GM21786 (cell line): ENCODE results near the gene BEGAIN.

Source experiments
- ATAC-seq: cut with Tn5 transposase; IDR thresholded peaks from one replicate; pipeline ENCODE4 v1.9.1; 2021; ENCODE audit not compliant: unreplicated experiment

Gene BEGAIN, protein sequence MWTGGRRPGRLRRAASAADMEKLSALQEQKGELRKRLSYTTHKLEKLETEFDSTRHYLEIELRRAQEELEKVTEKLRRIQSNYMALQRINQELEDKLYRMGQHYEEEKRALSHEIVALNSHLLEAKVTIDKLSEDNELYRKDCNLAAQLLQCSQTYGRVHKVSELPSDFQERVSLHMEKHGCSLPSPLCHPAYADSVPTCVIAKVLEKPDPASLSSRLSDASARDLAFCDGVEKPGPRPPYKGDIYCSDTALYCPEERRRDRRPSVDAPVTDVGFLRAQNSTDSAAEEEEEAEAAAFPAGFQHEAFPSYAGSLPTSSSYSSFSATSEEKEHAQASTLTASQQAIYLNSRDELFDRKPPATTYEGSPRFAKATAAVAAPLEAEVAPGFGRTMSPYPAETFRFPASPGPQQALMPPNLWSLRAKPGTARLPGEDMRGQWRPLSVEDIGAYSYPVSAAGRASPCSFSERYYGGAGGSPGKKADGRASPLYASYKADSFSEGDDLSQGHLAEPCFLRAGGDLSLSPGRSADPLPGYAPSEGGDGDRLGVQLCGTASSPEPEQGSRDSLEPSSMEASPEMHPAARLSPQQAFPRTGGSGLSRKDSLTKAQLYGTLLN

DNA sequence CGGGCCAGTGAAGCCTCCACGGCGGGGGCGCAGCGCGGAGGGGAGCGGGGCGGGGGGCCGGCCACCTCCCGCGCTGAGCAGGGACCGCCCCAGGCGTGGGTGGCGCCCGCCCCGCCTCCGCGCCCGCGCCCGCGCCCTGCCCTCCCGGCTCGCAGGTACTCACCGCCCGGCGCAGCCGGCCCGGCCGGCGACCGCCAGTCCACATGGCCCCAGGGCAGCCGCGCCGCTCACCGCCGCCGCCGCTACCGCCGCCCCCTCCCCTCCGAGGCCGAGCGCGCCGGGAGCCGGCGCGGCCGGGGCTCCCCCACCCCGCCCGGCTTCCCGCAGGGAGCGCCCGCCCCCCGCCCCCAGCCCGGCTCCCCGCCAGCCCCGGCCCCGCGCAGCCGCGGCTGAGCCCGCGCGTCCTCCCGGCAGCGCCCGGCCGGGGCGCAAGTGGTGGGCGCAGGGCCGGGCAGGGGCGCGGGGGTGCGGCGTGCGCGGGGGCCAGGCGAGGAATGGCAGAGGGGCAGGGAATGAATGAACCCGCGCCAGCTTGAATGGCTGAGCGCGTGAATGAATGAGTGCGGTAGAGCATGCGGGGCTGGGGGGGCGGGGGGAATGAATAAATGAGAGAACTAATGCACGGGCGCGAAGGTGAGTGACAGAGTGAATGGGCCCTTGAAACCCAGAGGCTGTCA lies at the start of gene BEGAIN:
Gene BEGAIN (minus strand): TSS at position 332 of the 677 bp plus-strand sequence. CDS start 127 bp downstream, at position 205.
- no peak for ATAC-seq

DNA sequence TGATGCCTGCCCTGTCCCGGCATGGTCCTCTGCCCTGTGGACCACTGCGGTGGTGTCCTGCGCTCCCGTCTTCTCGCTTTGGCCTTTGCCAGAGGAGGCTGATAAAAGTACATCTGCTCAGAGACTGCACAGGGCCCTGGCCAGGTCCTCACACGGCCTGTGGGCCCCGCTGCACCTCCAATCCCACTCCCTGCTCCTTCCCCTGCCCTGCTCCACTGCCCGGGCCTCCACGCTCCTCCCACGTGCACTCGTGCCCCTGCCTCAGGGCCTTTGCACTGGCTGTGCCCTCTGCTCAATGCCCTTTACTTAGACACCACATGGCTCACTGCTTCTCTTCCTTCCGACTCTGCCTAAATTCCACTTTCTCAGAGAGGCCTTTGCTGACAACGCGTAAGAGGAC lies 49.3 kb upstream of the BEGAIN start:
- ATAC-seq, result no peak

DNA sequence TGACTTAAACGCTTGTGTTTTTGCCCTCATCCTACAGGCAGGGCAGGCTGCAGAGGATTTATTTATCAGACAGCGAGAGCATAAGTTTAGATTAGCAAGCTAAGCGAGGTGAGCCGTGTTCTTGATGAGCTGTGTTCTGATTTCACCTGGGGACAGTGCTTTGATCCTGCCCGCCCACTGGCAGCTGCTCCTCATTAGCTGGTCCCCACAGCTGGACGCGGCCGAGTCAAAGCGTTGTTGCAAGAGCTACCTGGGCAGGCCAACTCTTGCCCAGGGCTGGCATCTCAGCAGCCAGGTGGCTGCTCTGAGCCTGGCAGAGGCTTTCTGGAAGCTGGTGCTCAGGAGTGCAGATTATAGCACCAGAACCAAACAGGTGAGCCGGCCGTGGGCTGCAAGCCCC lies 46.8 kb upstream of the BEGAIN start:
- no peak for ATAC-seq

DNA sequence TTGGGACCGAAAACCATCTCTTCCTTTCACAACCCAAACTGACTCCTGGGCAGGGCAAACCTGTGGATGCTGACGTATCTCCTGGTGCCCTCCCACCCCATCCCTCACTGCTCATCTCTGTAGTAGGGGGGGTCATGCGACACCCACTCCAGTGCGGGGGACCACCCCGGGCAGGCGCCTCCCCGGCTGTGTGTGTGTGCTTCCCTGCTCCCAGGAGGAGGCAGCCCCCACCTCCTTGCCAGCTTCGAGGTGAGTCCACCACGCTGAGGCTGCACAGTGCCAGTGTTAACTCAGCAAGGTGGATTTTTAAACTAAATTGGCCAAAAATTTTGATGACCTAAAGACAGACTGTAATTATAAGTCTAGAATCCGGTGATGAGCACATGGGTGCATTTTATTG lies 46.2 kb upstream of the BEGAIN start:
- no peak for ATAC-seq

DNA sequence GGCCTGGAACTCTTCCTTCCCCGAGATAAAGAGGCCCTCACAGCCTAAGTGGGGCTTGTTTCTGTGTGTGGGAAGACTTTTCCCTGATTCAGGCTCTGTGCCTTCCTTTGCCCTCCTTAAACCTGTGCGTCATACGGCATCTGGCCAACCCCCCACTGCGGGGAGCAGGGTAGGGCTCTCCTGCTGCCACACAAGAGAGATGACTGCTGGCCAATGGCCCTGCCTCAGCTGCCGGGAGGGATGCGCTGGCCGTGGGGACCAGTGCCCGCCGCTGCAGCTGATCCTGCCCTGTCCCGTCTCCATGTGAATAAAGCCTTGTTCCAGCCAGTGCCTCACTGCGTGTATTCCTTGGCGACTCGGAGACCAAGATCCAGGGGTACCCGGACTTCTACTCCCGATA lies 42.5 kb upstream of the BEGAIN start:
- no peak for ATAC-seq

DNA sequence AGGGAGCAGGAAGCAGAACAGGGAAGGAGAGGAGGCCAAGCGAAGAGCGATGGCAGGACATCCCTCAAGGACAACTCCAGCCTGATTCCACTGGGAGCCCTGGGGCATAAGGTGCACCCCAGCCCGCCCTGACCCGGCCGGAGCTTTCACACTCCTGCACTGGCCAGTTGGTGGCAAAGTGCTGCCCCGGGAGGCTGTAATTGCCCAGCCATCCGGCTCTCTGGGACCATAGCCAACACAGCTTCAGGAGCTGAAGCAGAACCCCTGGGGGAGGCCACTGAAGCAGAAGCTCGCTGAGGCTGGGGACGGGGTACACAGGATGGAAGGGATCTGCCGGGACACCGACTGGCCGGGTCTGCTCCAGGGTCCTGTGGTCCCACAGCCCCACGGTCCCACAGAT lies 41.9 kb upstream of the BEGAIN start:
- ATAC-seq, result no peak

DNA sequence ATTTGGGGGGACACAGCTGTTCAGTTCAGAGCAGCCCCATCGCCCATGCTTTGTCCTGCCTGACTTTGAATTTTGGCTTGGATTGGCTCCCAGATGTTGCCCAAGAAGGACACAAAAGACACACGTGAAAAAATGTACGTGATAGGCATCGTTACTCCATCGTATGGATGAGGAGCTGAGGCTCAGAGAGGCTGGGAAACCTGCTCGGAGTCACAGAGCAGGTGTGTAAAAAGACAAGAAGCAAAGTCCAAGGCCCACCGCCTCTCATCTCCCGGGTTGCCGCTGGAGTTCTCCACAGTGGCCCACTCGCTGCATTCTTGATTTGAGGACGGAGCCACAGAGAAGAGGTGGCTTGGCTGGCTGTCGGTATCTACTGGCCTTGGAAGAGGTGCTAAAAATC lies 41.0 kb upstream of the BEGAIN start:
- ATAC-seq, result no peak

DNA sequence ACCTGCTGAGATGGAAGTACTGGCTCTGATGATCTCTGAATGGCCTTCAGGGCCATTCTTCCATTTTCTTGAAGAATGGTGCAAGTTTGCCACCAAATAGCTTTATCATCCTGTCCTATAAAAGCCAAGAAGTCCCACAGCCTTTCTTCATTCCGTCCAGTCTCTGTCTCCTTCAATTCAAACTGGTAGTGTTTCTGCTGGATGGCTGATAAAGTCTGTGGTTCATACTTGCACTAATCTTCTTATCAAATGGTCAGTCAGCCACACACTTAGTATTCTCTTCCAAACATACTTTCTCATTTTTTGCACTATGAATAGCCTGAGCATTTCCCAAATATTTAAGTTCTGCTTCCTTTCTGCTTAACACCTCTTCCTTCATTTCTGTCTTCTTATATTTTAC lies 39.4 kb upstream of the BEGAIN start:
- no peak for ATAC-seq

DNA sequence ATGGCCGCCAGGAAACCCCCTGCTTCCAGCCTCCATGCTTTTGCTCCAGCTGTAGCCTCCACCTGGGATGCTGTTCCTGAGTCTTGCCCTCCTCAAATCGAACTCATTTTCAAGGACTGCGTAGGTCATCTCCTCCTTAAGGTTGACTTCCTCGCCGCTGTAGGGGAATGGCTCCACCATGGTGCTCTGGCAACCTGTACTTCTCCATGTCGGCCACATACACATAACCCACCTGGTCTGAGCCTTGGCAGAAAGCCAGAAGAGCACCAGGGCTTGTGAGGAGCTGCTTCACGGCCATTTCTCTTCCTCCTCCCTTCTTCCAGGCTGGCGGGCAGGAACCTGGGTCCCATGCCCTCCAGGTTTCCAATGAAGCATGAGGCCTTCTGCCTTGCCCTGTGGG lies 36.7 kb upstream of the BEGAIN start:
- ATAC-seq, result no peak

DNA sequence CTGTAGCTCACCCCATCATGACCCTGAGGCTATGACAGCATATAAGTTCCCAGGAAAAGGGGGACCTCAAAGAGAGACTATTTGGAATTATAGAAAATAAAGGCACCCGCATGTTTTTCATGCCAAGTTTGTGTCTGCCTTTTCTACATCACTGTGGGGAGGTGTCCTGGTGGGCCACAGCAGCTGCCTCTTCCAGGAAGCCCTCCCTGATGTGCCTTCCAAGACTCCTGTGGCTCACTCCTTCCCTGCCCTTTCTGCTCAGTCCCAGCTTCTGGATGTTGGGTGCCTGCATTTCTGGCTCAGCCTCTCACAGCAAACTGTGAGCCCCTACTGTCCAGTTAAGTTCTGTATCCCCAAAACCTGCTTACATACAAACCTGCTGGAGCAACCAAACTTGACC lies 36.3 kb upstream of the BEGAIN start:
- ATAC-seq, result no peak

DNA sequence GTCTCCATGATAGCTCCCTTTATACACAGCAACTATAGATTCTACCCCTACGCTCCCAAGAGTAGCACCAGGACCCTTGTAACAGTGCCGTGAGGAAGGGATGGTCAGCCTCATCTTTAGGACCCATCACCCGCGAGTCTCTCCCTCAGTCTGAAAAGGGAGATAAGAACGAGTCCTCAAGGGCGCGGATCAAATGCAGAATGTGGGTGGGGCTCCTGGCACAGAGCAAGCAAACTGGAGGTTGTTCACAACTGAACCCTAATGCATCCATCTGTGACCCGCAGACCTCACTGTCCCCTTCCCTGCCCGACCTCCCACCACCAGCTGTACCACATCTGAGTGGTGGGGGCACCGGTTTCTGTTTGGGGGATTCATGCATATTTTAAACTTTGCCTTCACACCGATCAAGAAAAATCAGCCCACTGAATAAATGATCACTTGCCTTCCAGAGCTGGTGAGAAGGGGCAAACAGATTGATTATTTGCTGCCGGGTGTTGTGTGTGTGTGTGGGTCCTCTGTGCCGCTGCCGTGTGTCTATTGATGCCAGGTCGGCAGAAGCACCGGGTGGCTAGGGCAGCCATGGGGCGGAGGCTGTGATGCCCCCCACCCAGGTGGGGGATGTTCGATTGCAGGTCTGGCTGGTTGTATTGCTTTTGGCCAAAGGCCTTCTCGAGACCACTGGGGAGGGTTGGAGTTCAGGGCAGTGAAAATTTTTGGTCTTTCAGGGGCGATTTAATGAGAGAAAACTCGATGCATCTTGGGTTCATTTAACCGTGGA lies 35.7 kb upstream of the BEGAIN start:
- no peak for ATAC-seq

DNA sequence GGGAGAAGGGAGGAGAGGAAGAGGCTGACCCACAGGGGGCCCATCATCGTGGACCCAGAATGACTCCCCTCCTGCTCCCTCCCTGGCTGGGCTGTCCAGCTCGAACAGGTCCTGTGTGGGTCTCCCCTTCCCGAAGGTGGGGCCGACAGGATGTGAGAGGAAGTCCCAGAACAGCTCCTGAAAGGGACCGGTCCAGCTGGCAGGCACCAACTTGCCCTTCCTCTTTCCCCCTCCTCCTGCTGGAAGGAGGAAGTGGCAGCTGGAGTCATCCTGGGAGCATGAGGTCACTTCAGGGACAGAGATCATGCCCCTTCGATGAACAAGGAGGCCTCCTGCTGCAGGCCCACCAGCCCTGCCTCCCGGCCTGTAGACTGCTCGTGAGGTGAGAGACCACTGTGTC lies 35.0 kb upstream of the BEGAIN start:
- no peak for ATAC-seq

DNA sequence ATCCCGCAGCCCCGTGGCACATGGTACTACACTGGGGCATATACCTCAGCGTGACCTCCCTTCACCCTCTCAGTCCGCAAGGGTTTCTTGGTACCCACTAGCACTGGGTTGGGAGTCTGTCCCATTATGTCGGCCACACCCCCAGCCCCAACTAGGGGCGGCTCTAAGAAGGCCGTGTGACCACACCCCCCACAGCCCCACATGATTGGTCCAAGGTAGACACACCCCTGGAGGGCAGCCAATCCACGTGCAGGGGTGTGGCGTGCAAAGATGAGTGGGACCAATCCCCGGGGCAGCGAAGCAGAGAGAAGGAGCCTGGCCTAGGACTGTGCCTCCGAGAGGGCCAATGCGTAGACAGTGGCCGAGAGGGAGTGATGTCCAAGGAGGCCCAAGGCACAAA lies 34.6 kb upstream of the BEGAIN start:
- no peak for ATAC-seq

DNA sequence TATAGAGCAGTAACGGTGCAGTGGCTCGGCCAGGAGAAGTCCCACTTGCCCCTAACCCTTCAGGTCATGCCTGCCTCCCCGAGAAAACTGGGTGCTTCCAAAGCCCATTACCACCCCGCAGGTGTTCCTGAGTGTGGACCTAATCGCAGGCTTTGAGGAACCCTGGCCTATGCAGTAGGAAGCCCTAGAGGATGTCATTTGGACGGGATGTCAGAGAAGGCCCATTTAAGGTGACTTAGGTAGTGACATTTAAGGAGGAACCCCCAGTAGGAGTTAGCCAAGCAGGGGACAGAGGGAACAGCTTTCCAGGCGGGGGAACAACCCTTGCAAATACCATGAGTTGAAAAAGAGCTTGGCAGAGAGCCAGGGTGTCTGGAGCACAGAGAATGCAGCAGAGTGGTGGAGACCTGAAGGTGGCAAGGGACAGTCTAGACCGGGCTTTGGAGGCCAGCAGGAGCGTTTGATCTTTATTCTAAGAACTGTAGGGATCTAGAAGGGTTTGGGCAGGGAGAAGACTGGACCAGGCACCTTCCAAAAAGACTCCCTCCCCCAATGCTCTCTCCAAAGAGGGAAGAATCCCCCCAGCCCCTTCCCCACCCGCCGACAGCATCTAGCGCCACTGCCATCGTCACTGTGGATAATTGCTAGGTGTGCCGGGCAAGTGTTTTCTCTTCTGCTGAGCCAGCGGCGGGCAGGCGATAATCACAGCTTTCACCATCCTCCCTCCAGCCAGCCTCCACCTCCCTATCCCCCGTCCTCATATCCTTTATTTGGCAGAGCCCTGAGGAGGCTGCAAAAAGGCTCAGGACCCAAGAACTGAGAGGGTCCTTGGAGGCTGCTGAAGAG lies 33.3 kb upstream of the BEGAIN start:
- no peak for ATAC-seq

DNA sequence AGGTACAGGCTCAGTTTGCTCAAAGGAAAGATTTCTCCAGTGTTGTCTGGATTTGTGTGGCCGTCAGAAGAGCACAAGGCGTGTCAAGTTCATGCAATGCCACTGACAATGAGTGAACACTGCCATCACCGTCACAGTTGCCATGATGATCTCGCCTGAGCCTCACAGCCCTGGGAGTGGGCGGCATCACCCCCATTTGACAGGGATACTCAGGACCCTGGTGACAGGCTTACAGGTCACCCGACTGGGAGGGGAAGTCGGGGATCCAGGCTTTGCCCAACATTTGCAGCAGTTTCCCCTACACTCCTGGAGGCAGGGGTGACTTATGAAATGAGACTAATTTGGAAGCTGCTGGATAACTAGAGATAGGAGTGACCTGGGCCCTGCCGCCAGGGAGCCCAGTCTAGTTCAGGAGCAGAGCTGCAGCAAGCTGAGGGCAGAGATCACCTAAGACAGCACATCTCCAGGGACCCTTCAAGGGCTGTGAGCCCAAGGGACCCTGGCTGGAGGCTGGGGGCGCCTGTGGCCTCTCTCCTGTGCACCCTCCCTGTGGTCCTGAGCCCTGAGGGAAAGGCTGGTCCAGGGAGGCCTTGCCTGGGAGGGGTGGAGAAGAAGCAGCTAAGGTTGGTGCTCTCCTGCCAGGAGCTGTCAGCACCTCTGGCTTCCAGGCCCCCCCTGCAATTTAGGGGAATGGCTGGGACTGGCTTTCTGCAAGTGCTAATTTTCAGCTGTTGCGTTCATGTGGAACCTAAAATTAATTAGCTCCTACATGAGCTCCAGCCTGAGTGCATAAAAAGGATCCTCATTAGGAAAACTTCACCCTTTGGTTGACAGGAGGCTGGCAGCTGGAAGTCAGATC lies 32.4 kb upstream of the BEGAIN start:
- ATAC-seq, result no peak

DNA sequence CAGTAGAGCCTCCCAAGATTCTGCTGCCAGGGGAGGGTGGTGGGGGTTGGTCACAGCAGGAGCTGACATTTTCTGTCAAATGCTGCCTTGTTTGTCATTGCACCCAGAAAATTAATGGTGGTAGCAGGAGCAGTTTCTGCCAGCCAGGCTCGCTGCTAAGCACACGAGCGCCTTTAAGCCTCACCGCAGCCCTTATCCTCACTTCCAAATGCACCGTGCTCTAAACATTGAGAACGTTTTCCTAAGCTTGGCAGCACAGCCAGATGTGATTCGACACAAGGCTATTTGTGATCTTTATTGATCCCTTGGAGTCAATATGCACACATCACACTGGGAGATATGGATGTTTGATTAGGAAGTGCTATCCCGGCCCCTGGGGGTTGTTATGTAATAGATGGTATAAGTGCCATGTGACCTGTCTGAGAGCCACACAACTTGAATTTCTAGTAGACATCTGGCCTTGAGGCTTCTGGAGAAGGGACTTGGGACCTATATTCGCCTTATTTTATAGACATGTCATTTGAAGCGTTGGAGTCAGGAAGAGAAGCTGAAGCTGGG lies 31.6 kb upstream of the BEGAIN start:
- ATAC-seq, result no peak

DNA sequence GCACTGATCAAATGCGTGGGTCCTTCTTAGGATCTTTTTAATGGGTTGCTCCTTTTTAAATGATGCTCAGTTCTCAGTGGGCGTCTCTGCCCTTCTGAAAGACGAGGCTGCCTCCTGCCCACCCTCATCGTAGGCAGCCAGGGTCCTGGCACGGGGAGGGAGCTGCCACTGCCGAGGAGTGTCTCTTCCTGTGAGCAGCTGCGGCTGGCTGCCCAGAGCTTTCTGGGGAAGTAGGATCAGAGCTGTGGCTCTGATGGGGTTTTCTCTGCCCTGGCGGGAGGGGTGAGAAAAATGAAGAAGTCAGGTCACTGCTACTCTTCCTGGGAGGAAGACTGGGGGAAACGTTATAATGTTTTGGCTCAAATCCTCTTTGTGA lies 31.1 kb upstream of the BEGAIN start:
- ATAC-seq, result no peak

DNA sequence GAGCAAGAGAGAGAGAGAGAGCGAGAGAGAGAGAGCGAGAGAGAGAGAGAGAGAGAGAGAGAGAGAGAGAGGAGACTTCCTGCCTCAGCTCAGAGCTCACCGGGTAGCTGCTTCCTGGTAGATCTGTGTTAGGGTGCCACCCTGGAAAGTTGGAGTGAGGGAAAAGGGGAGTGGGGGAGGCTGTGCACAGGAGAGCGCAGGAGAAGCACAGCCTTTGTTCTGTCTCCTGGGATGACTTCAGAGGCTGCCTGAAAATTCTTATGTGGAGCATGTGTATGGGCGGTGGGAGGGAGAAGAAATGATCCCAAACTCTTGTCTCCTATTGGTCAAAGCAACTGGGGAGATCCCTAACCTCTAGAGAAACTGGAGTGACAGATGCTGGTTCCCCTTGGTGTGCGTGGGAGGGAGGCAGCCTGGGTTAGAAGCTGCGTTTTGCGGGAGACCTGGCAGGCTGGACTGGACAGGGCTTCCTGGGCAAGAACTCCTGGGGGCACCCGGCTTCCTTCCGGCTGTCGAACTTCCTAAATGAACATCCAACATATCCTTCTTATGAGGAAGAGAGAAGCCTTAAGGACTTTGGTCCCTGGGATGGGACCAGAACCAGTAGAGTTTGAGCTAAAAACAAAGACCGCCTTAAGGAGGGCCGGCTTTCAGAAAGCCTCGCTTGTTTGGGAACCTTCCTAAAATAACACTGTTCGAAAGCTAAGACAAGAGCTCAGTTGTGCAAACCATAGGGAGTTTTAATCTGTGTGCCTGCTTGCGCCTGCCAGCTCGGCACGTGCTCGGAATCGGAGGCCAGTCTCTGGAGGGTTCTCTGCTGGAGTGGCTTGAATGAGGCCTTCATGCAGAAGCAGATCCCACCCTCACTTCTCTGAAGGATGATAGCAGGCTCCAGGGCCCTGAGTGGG lies 30.4 kb upstream of the BEGAIN start:
- no peak for ATAC-seq
